GM23338 (cell line): ENCODE measurements around the gene C20orf173.

ENCODE experiments used
- EZH2phosphoT487 ChIP-seq: fragments of 200-600 bp; sonication (generic); IDR thresholded peaks from one replicate; pipeline ENCODE4 v1.8.1; 2018; ENCODE audit warnings: antibody characterized with exemption; ENCODE audit not compliant: unreplicated experiment
- ZNF114 ChIP-seq: fragments of 250-450 bp; sonication (Bioruptor Pico); IDR thresholded peaks from 2 replicates; pipeline ENCODE4 v1.5.0; 2020; ENCODE audit warnings: mild to moderate bottlenecking, moderate library complexity

GRCh38 chr20:35487479-35487878 is 42.0 kb downstream of the C20orf173 start:
- TF ChIP-seq EZH2phosphoT487 (no peak), ZNF114 (CRISPR knock-in tag) (no peak)
